ENCODE data around the gene IRAG1. TPM values are rescaled to one million over a fixed set of nuclear protein-coding genes. Genes with fewer than 3 reads are reported as not detected.

The IRAG1 gene
- 60.1 TPM for total RNA-seq
- polyA plus RNA-seq, result 75.9 TPM

DNA sequence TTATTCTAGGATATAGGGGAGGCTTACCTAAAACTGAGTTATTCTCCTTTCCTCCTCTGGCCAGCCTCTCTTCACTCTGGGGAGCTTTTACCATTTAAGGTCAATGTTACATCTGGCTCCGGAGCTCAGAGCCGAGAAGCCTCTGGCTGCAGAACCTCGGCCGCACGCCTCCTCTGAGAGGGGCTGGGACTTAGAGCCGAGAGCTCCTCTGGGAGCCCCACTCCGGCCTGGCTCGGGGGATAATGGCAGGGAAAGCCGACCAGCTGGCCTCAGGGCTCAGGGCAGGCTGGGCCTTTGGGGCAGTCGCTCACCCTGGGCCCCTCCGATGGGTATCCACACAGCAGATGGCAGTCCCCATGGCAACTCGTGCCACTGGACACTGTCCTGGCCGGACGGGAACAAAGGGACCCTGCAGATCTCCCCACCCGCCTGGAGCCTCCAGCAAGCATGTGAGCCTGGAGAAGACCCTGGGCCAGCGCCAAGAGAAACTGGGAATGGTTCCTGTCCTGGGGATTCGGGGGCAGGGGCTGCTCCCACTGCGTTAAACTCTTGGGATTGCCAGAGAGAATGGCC lies at the start of gene IRAG1:
TSS of gene IRAG1 (minus strand) at position 247 of the 573 bp plus-strand sequence. CDS start at position 94, 153 bp downstream.
- Histone ChIP-seq H3K4me1 (ENCODE audit: insufficient read depth) (peaks cover under 1% of the 10 kb centered on the region), H3K36me3 (ENCODE audit: insufficient read depth) (no peaks in the 10 kb centered on the region), H3K27ac (ENCODE audit: low read depth) (peak within 1 kb of the TSS; percentile 84), H3K4me3 (ENCODE audit: low read depth, low read length) (peak within 1 kb of the TSS; percentile 69)
- DNase-seq (ENCODE audit: extremely low spot score), result no peak
- WGBS, result 24% methylated on average over 18 of the region's 18 CpGs

GRCh38 chr11:10742460-10743208 lies 49.1 kb upstream of the IRAG1 start:
- Histone ChIP-seq H3K36me3 (ENCODE audit: insufficient read depth) (no peaks in the 10 kb centered on the region), H3K27ac (ENCODE audit: low read depth) (no peak overlapping the region), H3K4me1 (ENCODE audit: insufficient read depth) (no peaks in the 10 kb centered on the region), H3K4me3 (ENCODE audit: low read depth, low read length) (no peak overlapping the region)
- WGBS, result 68% methylated on average over 9 of the region's 9 CpGs
- no peak for DNase-seq (ENCODE audit: extremely low spot score)

- WGBS, result 8% methylated on average over 21 of the region's 21 CpGs
- no peaks in the 10 kb centered on the region for H3K36me3 ChIP-seq (ENCODE audit: insufficient read depth)
- DNase-seq (ENCODE audit: extremely low spot score), result peak; percentile 91
- H3K27ac ChIP-seq (ENCODE audit: low read depth), result peak overlapping the region; percentile 55
- no peaks in the 10 kb centered on the region for H3K4me1 ChIP-seq (ENCODE audit: insufficient read depth)
- H3K4me3 ChIP-seq (ENCODE audit: low read depth, low read length), result no peak overlapping the region
Measured at GRCh38 chr11:10735481-10736475, 42.2 kb upstream of the IRAG1 start.

DNA sequence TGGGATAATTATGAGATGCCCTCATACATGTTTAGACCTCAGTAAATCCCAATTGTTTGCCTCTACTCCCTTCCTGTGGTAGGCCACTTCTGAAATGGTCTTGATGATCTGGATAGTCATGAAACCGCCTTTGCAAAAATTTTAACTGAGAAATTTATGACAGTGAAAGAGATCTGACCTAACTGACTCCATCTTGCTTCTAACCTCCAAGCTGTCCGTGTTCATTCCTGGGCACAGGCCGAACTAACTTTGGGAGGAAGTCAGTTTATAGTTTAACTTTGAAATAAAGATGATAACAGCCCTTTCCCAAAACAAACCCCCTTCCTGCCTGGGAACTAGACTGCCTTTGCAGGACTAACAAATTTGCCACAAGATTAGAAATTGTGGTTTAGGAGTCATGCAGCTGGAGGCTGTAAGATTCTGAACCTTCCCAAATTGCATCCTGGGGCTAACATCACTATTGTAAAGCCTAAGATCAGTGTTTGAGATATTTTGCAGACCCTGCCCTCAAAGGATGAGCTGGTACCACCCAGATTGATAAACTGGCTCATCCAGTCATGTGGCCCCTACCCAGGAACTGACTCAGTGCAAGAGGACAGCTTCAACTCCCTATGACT lies 37.6 kb upstream of the IRAG1 start:
- H3K36me3 ChIP-seq (ENCODE audit: insufficient read depth), result no peaks in the 10 kb centered on the region
- WGBS, result 90% methylated on average over 3 of the region's 3 CpGs
- no peak overlapping the region for H3K27ac ChIP-seq (ENCODE audit: low read depth)
- no peaks in the 10 kb centered on the region for H3K4me1 ChIP-seq (ENCODE audit: insufficient read depth)
- no peak overlapping the region for H3K4me3 ChIP-seq (ENCODE audit: low read depth, low read length)
- no peak for DNase-seq (ENCODE audit: extremely low spot score)

DNA sequence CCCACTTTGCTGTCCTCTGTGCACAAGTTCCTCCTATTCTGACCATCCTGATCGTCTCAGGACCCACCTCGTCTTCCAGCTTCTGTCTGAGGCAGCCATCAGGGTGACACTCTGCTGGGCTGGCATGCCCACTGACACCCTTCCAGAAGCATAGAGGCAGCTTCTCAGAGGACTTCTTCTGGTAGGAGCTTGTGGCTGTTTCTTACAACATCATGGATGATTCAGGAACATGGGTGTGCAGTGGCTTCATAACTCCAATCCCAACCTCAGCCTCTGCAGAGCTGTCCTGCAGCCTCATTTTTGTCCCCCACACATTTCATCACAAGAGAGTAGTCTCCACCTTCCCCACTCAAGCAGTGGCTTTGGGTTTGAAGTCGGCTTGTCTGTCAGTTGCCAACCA lies 36.6 kb upstream of the IRAG1 start:
- no peak for DNase-seq (ENCODE audit: extremely low spot score)
- H3K36me3 ChIP-seq (ENCODE audit: insufficient read depth), result no peaks in the 10 kb centered on the region
- 93% methylated on average over 3 of the region's 3 CpGs for WGBS
- no peak overlapping the region for H3K4me3 ChIP-seq (ENCODE audit: low read depth, low read length)
- no peaks in the 10 kb centered on the region for H3K4me1 ChIP-seq (ENCODE audit: insufficient read depth)
- H3K27ac ChIP-seq (ENCODE audit: low read depth), result no peak overlapping the region

- H3K4me3 ChIP-seq (ENCODE audit: low read depth, low read length), result no peak overlapping the region
- DNase-seq (ENCODE audit: extremely low spot score), result no peak
- H3K36me3 ChIP-seq (ENCODE audit: insufficient read depth), result no peaks in the 10 kb centered on the region
- no peak overlapping the region for H3K27ac ChIP-seq (ENCODE audit: low read depth)
- no peaks in the 10 kb centered on the region for H3K4me1 ChIP-seq (ENCODE audit: insufficient read depth)
- WGBS, result 22% methylated on average over 20 of the region's 20 CpGs
Measured at GRCh38 chr11:10728789-10729472, 35.4 kb upstream of the IRAG1 start.

DNA sequence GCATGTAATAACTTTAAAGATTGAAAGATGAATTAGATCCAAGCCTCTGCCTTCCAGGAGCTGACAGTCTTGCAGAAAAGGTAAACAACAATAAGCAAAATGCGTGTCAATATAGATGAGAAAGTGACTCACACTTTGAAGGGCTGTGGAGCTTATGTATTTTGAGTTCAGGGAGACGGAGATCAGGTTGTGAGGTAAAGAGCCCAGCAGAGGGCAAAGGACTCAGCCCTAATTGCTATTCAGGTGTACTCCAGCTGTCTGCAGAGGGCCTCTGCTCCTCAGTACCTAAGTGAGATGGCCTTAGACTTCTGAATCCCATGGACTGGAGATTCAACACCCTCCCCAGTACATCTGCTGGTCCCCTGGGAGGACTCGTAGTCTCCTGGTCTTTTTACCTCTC lies 34.6 kb upstream of the IRAG1 start:
- no peak for DNase-seq (ENCODE audit: extremely low spot score)
- 61% methylated on average over 3 of the region's 3 CpGs for WGBS
- H3K27ac ChIP-seq (ENCODE audit: low read depth), result no peak overlapping the region
- no peak overlapping the region for H3K4me3 ChIP-seq (ENCODE audit: low read depth, low read length)
- no peaks in the 10 kb centered on the region for H3K4me1 ChIP-seq (ENCODE audit: insufficient read depth)
- no peaks in the 10 kb centered on the region for H3K36me3 ChIP-seq (ENCODE audit: insufficient read depth)

GRCh38 chr11:10727146-10727851 lies 33.7 kb upstream of the IRAG1 start:
- WGBS, result 25% methylated on average over 4 of the region's 4 CpGs
- DNase-seq (ENCODE audit: extremely low spot score), result no peak
- no peak overlapping the region for H3K4me3 ChIP-seq (ENCODE audit: low read depth, low read length)
- H3K27ac ChIP-seq (ENCODE audit: low read depth), result no peak overlapping the region
- no peaks in the 10 kb centered on the region for H3K4me1 ChIP-seq (ENCODE audit: insufficient read depth)
- H3K36me3 ChIP-seq (ENCODE audit: insufficient read depth), result no peaks in the 10 kb centered on the region

DNA sequence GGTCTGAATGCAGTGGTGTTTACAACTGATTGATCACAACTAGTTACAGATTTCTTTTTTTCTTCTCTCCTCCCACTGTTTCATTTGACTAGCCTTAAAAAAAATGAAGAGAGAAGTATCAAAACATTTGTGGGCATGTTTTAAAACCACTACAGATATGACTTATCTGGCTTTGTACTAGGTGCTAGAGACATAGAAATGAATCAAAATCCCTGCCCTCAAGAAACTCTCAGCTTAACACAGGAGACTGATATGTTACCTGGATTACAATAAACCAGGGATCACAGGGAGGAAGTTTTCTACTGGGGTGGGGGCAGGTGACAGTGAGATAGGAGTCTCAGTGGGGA lies 32.3 kb upstream of the IRAG1 start:
- DNase-seq (ENCODE audit: extremely low spot score), result no peak
- no peaks in the 10 kb centered on the region for H3K36me3 ChIP-seq (ENCODE audit: insufficient read depth)
- H3K4me1 ChIP-seq (ENCODE audit: insufficient read depth), result no peaks in the 10 kb centered on the region

GRCh38 chr11:10725114-10725906 lies 31.8 kb upstream of the IRAG1 start:
- no peak for DNase-seq (ENCODE audit: extremely low spot score)
- 90% methylated on average over 9 of the region's 9 CpGs for WGBS

More for the DNA sequence above, 32.3 kb upstream of the IRAG1 start:
- Histone ChIP-seq H3K4me3 (ENCODE audit: low read depth, low read length) (no peak overlapping the region), H3K27ac (ENCODE audit: low read depth) (no peak overlapping the region)

DNA sequence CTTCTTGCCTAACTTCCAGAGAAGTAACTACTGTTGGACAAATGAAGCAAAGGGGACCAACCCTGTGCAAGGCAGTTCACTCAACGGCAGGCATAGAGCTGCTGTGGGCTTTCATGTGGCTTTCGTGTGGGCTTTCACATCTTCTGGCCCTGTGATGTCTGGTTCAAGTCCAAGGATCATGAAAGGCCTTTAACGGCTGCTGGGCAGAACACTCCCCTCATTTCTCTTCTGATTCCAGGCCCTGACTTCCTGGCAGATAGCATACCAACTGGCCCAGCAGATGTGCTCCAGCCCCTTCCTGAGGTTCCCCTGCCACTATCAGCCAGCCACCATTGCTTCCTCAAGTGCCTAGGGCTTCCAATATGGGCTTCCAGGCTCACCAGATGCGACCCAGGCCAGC lies 28.8 kb upstream of the IRAG1 start:
- no peak overlapping the region for H3K27ac ChIP-seq (ENCODE audit: low read depth)
- no peaks in the 10 kb centered on the region for H3K4me1 ChIP-seq (ENCODE audit: insufficient read depth)
- H3K4me3 ChIP-seq (ENCODE audit: low read depth, low read length), result no peak overlapping the region
- no peaks in the 10 kb centered on the region for H3K36me3 ChIP-seq (ENCODE audit: insufficient read depth)
- DNase-seq (ENCODE audit: extremely low spot score), result no peak
- 71% methylated on average over 4 of the region's 4 CpGs for WGBS

More at GRCh38 chr11:10725114-10725906, 31.8 kb upstream of the IRAG1 start:
- H3K4me3 ChIP-seq (ENCODE audit: low read depth, low read length), result no peak overlapping the region
- no peak overlapping the region for H3K27ac ChIP-seq (ENCODE audit: low read depth)
- H3K4me1 ChIP-seq (ENCODE audit: insufficient read depth), result no peaks in the 10 kb centered on the region
- no peaks in the 10 kb centered on the region for H3K36me3 ChIP-seq (ENCODE audit: insufficient read depth)

DNA sequence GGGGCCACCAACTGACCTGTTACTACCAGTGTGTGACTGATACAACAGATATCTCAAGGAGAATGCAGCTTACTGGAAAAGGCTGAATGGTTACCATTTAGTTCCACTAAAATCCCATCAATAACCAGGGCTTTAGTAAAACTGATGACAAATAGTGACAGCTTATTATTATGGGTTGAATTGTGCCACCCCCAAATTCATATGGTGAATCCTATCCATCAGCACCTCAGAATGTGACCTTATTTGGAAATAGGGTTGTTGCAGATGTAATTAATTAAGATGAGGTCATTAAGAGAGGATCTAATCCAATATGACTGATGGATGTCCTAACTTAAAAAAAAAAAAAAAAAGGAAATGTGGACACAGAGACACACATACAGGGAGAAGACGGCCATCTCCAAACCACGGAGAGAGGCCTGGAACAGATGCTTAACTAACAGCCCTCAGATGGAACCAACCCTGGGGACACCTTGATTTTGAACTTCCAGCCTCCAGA lies 27.4 kb upstream of the IRAG1 start:
- 100% methylated on average over 2 of the region's 2 CpGs for WGBS
- Histone ChIP-seq H3K27ac (ENCODE audit: low read depth) (no peak overlapping the region), H3K4me1 (ENCODE audit: insufficient read depth) (no peaks in the 10 kb centered on the region)

More for the DNA sequence above, 27.4 kb upstream of the IRAG1 start:
- no peaks in the 10 kb centered on the region for H3K36me3 ChIP-seq (ENCODE audit: insufficient read depth)
- no peak overlapping the region for H3K4me3 ChIP-seq (ENCODE audit: low read depth, low read length)
- no peak for DNase-seq (ENCODE audit: extremely low spot score)

Measured in urinary bladder (tissue), 4 donors.